ENCODE measurements around the gene XPO5. TPM values are rescaled to one million over a fixed set of nuclear protein-coding genes. Genes with fewer than 3 reads are reported as not detected.

XPO5 gene
- total and polyA plus RNA-seq, 12 donors: 6.9 to 20.1 (median 16.9) TPM

GRCh38 chr6:43584892-43585570 is 9.2 kb upstream of the XPO5 start:
- Histone ChIP-seq H3K36me3 (peaks cover 0 to 80% (median 38%) of the 10 kb centered on the region in 9 donors), H3K27ac (peak overlapping the region in 1 of 10 donors; percentile 2), H3K9me3 (no peaks in the 10 kb centered on the region), H3K4me3 (no peak overlapping the region), H3K4me1 (no peaks in the 10 kb centered on the region), H3K27me3 (no peaks in the 10 kb centered on the region)
- intact Hi-C loops (cut with DNase I): no loop called here
- DNase-seq (no peak), ATAC-seq (no peak)
- 91 to 95% methylated on average over 7 of the region's 7 CpGs for WGBS, 2 donors
- TF ChIP-seq CTCF (IDR thresholded peaks at IDR 0.05): no peak

- intact Hi-C loops (cut with DNase I): no loop called here
- Histone ChIP-seq H3K27ac (no peak overlapping the region), H3K36me3 (peaks cover 0 to 59% (median 31%) of the 10 kb centered on the region in 9 donors), H3K4me1 (peaks cover 0 to 17% (median 13%) of the 10 kb centered on the region in 9 donors), H3K4me3 (no peak overlapping the region), H3K9me3 (no peaks in the 10 kb centered on the region), H3K27me3 (no peaks in the 10 kb centered on the region)
- ATAC-seq (no peak), DNase-seq (no peak)
- WGBS, 2 donors: 85 to 88% methylated on average over 5 of the region's 5 CpGs
- TF ChIP-seq CTCF (IDR thresholded peaks at IDR 0.05): no peak
These were observed 7.1 kb upstream of the XPO5 start for GRCh38 chr6:43582911-43583310.

DNA sequence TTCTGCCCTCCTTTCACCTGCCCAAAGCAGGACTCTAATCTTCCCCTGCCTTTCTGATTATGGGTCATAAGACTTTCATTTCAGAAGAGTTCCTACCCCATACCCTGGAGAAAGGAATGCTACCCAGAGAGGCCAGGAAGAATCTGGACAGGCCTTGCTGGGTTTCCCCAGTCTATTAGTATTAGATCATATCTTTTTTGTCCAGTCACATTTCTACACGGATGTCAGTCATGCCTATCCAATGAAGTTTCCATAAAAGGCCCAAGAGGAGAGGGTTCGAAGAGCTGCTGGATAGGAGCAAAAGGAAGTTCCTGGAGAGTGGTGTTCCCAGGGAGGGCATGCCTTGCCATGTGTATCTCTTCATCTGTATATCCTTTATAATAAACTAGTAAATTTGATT is 3.3 kb upstream of the XPO5 start:
- TF ChIP-seq CTCF (IDR thresholded peaks at IDR 0.05): no peak
- peak overlapping the region in 4 of 10 donors; percentile 24 to 64 (median 36) for H3K27ac ChIP-seq

DNA sequence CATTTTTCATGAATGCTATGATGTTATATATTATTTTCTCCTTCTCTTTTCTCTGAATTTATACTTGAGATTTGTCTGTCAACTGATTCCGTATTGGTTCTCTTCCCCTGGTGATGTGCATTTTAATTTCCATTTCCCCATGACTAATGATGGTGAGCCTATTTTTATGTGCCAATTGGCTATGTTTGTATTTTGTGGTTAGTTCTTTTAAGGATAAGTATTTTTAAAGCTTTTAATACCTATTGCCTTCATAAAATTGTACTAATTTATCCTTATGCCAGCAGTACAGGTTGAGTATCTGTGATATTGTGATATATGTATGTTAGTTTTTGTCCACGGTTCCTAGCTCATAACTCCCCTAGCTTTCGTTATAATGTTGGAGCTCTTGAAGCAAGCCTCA is 2.9 kb upstream of the XPO5 start:
- no peak for TF ChIP-seq CTCF (IDR thresholded peaks at IDR 0.05)
- Histone ChIP-seq H3K27me3 (no peaks in the 10 kb centered on the region), H3K4me3 (no peak overlapping the region), H3K36me3 (peaks cover 0 to 18% (median 10%) of the 10 kb centered on the region in 9 donors), H3K9me3 (no peaks in the 10 kb centered on the region), H3K4me1 (peaks cover 4 to 46% (median 32%) of the 10 kb centered on the region in 9 donors), H3K27ac (peak overlapping the region in 4 of 10 donors; percentile 24 to 64 (median 36))
- WGBS, 2 donors: 60 to 78% methylated on average over 3 of the region's 3 CpGs
- DNase-seq (no peak), ATAC-seq (no peak)
- intact Hi-C loops (cut with DNase I): no loop called here

More for the DNA sequence above, 3.3 kb upstream of the XPO5 start:
- no peaks in the 10 kb centered on the region for H3K9me3 ChIP-seq
- intact Hi-C loops (cut with DNase I): no loop called here
- H3K4me3 ChIP-seq: no peak overlapping the region
- no peak for ATAC-seq
- peaks cover 0 to 22% (median 14%) of the 10 kb centered on the region in 9 donors for H3K36me3 ChIP-seq
- H3K4me1 ChIP-seq: peaks cover 4 to 44% (median 32%) of the 10 kb centered on the region in 9 donors
- no peak for DNase-seq
- 42 to 53% methylated on average over 2 of the region's 2 CpGs for WGBS, 2 donors
- no peaks in the 10 kb centered on the region for H3K27me3 ChIP-seq
